Measurements from ENCODE around the gene TTYH2. TPM values are rescaled to one million over a fixed set of nuclear protein-coding genes. Genes with fewer than 3 reads are reported as not detected.

The TTYH2 gene
- total RNA-seq, 1 experiment from 2014 or later, result 1.5 TPM

- Histone ChIP-seq H4K20me1 (ENCODE audit: insufficient read depth) (no peaks in the 10 kb centered on the region), H3K27ac (no peak overlapping the region), H3K4me3 (no peak overlapping the region), H3K36me3 (ENCODE audit: low read depth) (no peaks in the 10 kb centered on the region), H3K9me3 (ENCODE audit: insufficient read depth, low read depth) (no peaks in the 10 kb centered on the region), H3K79me2 (ENCODE audit: low read depth) (no peaks in the 10 kb centered on the region), H3F3A (ENCODE audit: insufficient read depth, low read depth) (no peaks in the 10 kb centered on the region), H3K4me1 (replicated peaks; ENCODE audit: insufficient read depth) (no peaks in the 10 kb centered on the region), H3K27me3 (ENCODE audit: insufficient read depth, low read depth) (peaks cover 91% of the 10 kb centered on the region), H3K9me2 (ENCODE audit: insufficient read depth) (no peaks in the 10 kb centered on the region), H3K4me2 (no peak overlapping the region), H2AFZ (no peak overlapping the region)
- no TSS peak for BruUV-seq (replicated peaks)
- ChIA-PET POLR2A (ENCODE audit: unreplicated experiment) (no interaction called here), CTCF (interaction anchor here (0.6 kb wide), 1 partner anchor 747 kb away, joined by 3 read pairs; no protein-coding TSS in a partner anchor)
- TF ChIP-seq, protein P1, sequence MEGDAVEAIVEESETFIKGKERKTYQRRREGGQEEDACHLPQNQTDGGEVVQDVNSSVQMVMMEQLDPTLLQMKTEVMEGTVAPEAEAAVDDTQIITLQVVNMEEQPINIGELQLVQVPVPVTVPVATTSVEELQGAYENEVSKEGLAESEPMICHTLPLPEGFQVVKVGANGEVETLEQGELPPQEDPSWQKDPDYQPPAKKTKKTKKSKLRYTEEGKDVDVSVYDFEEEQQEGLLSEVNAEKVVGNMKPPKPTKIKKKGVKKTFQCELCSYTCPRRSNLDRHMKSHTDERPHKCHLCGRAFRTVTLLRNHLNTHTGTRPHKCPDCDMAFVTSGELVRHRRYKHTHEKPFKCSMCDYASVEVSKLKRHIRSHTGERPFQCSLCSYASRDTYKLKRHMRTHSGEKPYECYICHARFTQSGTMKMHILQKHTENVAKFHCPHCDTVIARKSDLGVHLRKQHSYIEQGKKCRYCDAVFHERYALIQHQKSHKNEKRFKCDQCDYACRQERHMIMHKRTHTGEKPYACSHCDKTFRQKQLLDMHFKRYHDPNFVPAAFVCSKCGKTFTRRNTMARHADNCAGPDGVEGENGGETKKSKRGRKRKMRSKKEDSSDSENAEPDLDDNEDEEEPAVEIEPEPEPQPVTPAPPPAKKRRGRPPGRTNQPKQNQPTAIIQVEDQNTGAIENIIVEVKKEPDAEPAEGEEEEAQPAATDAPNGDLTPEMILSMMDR (conservative IDR thresholded peaks at IDR 0.05), result peak; percentile 87
- TF ChIP-seq EZH2 (IDR thresholded peaks at IDR 0.05; ENCODE audit: low read depth), result no peak
- peak; percentile 43 to 60 for DNase-seq
- intact Hi-C loops (cut with micrococcal nuclease; ENCODE audit: unreplicated experiment), result loop anchor here (1.0 to 10.0 kb wide), 4 partner anchors 86 to 922 kb away; no protein-coding TSS in a partner anchor
Measured at GRCh38 chr17:74176546-74177001, 36.8 kb upstream of the TTYH2 start.

DNA sequence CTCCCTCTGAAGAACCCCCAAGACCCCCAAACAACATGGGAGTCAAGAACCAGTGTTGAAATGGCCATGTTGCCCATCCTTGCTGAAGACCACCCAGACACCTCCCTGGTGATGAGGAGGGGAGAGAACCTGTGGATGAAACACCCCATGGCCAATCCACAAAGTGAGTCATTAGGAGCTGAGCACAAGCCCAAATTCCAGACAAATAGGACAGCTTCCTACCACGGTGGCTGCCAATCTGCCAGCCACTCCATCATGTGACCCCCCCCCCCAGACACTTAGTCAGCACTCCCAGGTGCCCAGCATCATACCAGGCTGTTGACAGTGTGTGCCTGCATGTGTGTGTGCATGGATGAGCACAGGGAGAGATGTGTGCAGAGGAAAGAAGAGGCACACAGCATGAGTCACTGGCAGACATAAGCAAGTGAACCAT is 36.3 kb upstream of the TTYH2 start:
- no peaks in the 10 kb centered on the region for H3K36me3 ChIP-seq (ENCODE audit: low read depth)
- H3K27ac ChIP-seq, result no peak overlapping the region
- no peaks in the 10 kb centered on the region for H3K79me2 ChIP-seq (ENCODE audit: low read depth)
- no peaks in the 10 kb centered on the region for H4K20me1 ChIP-seq (ENCODE audit: insufficient read depth)
- no peaks in the 10 kb centered on the region for H3F3A ChIP-seq (ENCODE audit: insufficient read depth, low read depth)
- no peak overlapping the region for H2AFZ ChIP-seq
- no peak overlapping the region for H3K4me2 ChIP-seq
- POLR2A ChIA-PET (ENCODE audit: unreplicated experiment), result interaction anchor here (0.7 kb wide), 1 partner anchor 128 kb away, joined by 3 read pairs; no protein-coding TSS in a partner anchor
- CTCF ChIA-PET, result interaction anchor here (0.6 kb wide), 3 partner anchors 202 to 1113 kb away, joined by 3 read pairs; no protein-coding TSS in a partner anchor
- no peak overlapping the region for H3K4me3 ChIP-seq
- no peaks in the 10 kb centered on the region for H3K9me3 ChIP-seq (ENCODE audit: insufficient read depth, low read depth)
- no peaks in the 10 kb centered on the region for H3K4me1 ChIP-seq (replicated peaks; ENCODE audit: insufficient read depth)
- H3K27me3 ChIP-seq (ENCODE audit: insufficient read depth, low read depth), result peaks cover 91% of the 10 kb centered on the region
- DNase-seq, result no peak
- H3K9me2 ChIP-seq (ENCODE audit: insufficient read depth), result no peaks in the 10 kb centered on the region
- TF ChIP-seq, protein P1 (conservative IDR thresholded peaks at IDR 0.05), result peak; percentile 3; the same call in 1 of the 2 replicates
- TF ChIP-seq EZH2 (IDR thresholded peaks at IDR 0.05; ENCODE audit: low read depth), result no peak
- BruUV-seq (replicated peaks), result no TSS peak
- intact Hi-C loops (cut with micrococcal nuclease; ENCODE audit: unreplicated experiment), result loop anchor here (2.0 to 10.0 kb wide), 2 partner anchors 806 to 922 kb away; no protein-coding TSS in a partner anchor

DNA sequence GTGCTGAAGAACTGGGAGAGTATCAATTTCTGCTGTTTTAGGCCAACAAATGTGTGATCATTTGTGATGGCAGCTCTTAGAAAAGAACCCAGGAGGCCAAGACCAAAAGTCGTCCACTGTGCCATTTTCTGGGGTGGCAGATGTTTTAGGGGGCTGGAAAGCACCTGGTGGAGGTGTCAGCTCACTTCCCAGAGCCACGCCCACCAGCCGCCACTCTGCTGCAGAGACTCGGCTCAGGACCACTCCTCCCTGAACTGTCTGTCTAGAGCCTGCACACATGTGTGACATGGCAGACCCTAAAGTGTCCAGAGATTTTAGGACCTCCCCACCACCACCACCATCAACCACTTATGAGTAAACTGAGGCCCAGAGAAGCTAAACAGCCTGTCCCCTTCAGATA is 33.8 kb upstream of the TTYH2 start:
- no peak overlapping the region for H2AFZ ChIP-seq
- H3K9me2 ChIP-seq (ENCODE audit: insufficient read depth), result no peaks in the 10 kb centered on the region
- DNase-seq, result no peak
- H4K20me1 ChIP-seq (ENCODE audit: insufficient read depth), result no peaks in the 10 kb centered on the region
- H3K79me2 ChIP-seq (ENCODE audit: low read depth), result no peaks in the 10 kb centered on the region
- BruUV-seq (replicated peaks), result no TSS peak
- no peak overlapping the region for H3K27ac ChIP-seq
- TF ChIP-seq, protein P1 (conservative IDR thresholded peaks at IDR 0.05), result no peak
- no peak for TF ChIP-seq EZH2 (IDR thresholded peaks at IDR 0.05; ENCODE audit: low read depth)
- no peaks in the 10 kb centered on the region for H3K36me3 ChIP-seq (ENCODE audit: low read depth)
- POLR2A ChIA-PET (ENCODE audit: unreplicated experiment), result no interaction called here
- no peaks in the 10 kb centered on the region for H3K4me1 ChIP-seq (replicated peaks; ENCODE audit: insufficient read depth)
- H3K4me3 ChIP-seq, result no peak overlapping the region
- no peak overlapping the region for H3K4me2 ChIP-seq
- H3K9me3 ChIP-seq (ENCODE audit: insufficient read depth, low read depth), result no peaks in the 10 kb centered on the region
- peaks cover 95% of the 10 kb centered on the region for H3K27me3 ChIP-seq (ENCODE audit: insufficient read depth, low read depth)
- H3F3A ChIP-seq (ENCODE audit: insufficient read depth, low read depth), result no peaks in the 10 kb centered on the region
- CTCF ChIA-PET, result no interaction called here
- intact Hi-C loops (cut with micrococcal nuclease; ENCODE audit: unreplicated experiment), result loop anchor here (10.0 kb wide), 1 partner anchor 925 kb away; no protein-coding TSS in a partner anchor
